T follicular helper cell (primary cell): ENCODE measurements around the gene EBF3.

Source experiments
- DNase-seq: peaks from one replicate; pipeline ENCODE4 v3.0.0-alpha.2; 2020; ENCODE audit warnings: low read depth
- total RNA-seq, 2 experiments: gene quantifications; one replicate each; lab custom pipeline; 2026; lab: John Stamatoyannopoulos, UW

The EBF3 gene
- total RNA-seq: 0 to 0.30 reads per million in 2 experiments

DNA sequence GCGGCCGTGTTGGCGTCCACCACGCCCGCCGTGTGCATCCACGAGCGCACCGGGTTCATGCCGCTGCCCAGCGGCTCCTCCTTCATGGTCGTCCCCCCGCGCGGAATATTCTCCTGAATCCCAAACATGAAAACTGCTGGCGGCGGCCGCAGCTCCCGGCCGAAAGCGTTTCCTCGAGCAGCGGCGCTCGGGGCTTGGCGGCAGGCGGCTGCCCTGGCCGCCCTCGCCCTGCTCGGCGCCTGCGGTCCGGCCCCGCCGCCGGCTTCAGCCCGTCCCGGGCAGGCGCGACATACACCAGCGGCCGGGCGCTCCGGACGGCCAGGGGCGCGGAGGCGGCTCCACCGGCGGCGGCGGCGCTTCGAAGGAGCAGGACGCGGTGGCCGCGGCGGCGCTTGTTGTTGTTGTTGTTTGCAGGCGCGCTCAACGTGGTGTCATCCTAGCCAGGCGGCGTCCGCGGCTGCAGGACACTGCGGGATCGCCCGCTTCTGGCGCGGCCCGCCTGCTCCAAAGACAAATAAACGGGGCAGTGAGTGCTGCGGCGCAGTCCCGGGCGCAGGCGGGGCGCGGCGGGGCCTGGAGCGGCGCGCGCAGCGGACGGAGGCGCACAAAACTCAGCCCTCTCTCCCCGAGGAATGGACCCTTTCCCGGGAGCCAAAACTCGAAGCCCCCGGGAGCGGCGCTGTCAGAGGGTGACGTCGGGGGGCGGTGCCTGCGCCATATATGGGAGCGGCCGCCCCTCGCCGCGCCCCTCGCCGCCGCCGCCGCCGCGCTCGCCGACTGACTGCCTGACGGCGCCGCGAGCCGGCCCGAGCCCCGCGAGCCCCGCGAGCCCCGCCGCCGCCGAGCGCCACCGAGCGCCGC lies at the start of gene EBF3:
TSS of gene EBF3 (minus strand) at position 634 of the 861 bp plus-strand sequence. CDS start at position 128, 506 bp downstream.
- DNase-seq: peak; percentile 23

GRCh38 chr10:130013335-130014262 lies 49.5 kb upstream of the EBF3 start:
- DNase-seq: no peak

DNA sequence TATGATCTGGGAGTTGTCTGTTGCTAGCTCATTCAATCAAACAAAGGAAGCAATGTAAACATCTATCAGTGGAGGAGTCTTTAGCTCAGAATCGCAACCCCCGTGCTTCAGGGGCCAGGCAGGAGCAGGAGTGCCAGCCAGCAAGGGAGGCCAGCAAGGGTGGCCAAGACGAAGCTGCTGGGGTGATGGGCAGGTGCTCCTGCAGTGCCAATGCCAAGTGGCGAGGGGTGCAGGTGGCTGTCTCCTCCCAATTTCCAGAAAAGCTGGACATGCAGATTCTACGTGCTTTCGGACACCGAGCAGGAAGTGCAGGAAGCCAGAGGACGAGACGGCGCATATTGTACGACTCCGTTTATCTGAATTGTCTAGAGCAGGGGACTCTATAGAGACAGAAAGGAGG lies 48.1 kb upstream of the EBF3 start:
- no peak for DNase-seq

- no peak for DNase-seq
Measured at GRCh38 chr10:130010653-130011052, 46.6 kb upstream of the EBF3 start.

GRCh38 chr10:130009228-130009627 lies 45.2 kb upstream of the EBF3 start:
- no peak for DNase-seq

- DNase-seq: no peak
Measured at GRCh38 chr10:130003787-130004613, 39.9 kb upstream of the EBF3 start.

GRCh38 chr10:130003166-130003565 lies 39.1 kb upstream of the EBF3 start:
- no peak for DNase-seq

DNA sequence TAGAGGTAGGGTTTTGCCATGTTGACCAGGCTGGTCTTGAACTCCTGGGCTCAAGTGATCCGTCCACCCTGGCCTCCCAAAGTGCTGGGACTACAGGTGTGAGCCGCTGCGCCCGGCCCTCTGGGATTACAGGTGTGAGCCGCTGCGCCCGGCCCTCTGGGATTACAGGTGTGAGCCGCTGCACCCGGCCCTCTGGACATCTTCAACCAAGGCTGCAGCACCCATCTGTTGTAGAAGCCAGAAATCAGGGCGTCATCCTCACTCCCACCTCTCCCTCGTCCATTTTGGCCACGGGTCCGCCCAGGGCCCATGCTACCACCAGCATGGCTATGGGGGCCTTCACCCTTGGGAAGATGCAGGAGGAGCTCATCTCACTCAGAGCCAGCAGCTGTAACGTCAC lies 38.5 kb upstream of the EBF3 start:
- DNase-seq: no peak

DNA sequence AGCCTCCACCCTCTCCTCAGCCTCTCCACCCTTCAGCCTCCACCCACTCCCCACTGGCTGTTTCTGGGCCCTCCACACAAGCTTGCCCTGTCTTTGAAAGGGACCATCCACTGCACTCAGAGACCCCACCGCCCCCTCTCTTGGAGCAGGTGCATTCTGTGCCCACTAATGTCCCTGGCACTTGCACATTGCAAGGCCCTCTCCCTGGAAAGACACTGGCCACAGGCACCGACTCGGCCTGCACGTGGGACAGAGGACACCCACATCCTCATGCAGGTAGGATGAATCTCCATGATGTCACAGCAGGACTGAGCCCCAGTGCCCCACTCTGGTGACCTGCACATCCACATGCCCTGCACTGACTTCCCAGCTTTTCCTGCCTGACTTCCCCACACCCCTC lies 36.8 kb upstream of the EBF3 start:
- DNase-seq: no peak

GRCh38 chr10:129999140-129999539 lies 35.1 kb upstream of the EBF3 start:
- no peak for DNase-seq

- no peak for DNase-seq
Measured at GRCh38 chr10:129993621-129994020, 29.5 kb upstream of the EBF3 start.

GRCh38 chr10:129992356-129992755 lies 28.3 kb upstream of the EBF3 start:
- no peak for DNase-seq

DNA sequence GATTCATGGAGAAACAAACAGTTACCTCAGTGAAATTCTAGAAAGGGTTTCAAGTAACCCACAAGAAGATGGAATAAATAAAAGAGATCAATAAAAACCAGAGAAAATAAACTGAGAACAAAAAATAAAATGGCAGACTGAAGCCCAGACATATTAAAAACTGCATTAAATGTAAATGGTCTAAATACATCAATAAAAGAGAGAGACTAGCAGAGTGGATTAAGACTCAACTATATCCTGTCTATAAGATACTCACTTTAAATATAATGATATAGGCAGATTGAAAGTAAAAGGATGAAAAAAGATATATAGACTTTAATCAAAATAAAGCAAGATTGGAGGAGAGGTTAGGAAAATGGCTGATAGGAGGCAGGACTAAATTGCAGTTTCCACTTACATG lies 18.8 kb upstream of the EBF3 start:
- no peak for DNase-seq

DNA sequence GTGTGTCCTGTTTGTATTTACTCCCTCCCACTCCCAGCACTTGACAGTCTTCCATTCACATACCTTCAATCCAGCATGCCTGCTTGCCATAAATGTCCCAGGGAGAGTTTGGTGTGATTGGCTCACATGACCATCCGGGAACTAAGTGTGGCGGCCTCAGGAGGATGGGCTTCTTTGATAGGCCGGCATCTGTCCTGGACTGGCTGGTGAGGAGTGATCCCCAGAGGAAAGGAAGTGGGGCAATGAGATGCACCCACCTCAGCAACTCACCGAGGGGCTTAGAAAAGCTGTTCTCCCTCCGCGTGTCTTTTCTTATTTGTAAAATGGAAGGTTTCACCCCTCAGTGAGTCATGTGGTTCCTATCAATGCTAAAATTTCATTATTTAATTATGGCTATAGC lies 14.9 kb upstream of the EBF3 start:
- no peak for DNase-seq

GRCh38 chr10:129978322-129978721 lies 14.2 kb upstream of the EBF3 start:
- DNase-seq: no peak

GRCh38 chr10:129977794-129978193 lies 13.7 kb upstream of the EBF3 start:
- no peak for DNase-seq

GRCh38 chr10:129973674-129974059 lies 9.6 kb upstream of the EBF3 start:
- DNase-seq: no peak

GRCh38 chr10:129972966-129973673 lies 9.0 kb upstream of the EBF3 start:
- DNase-seq: no peak

GRCh38 chr10:129972145-129972965 lies 8.3 kb upstream of the EBF3 start:
- no peak for DNase-seq

DNA sequence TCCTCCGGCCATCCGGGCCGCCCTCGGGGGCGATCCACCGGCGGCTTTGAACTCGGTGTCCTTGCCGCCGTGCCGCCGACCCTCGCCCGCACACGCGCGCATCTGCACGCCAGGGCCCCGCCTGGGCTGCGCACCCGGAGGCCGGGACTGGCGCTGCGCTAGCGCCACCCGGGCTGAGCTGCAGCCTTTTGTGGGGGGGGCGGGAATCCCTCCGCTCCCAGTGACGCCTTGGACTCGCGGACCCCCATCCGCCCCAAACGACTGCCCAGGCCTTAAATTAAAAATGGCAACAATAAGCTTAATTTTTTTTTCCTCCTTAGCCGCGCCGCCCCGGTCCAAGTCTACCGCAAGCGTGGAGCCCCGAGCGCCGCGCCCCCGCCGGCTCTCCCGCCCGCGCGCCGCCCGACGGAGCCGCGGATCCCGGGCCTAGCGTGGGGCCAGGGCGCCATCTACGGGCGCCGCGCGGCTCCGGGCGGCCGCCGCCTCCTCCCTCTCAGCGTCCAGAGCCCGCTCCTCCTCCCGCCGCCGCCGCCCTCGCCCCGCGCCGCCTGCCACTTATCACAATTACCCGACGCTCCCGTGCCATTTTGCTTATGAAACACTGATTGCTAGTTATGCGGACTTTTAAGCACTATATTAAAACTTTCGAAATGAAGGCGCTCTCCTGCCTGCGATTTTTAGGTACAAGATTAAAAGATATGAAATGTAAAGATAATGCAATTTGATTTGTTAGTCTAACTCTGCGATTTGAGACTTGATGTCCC lies 7.5 kb upstream of the EBF3 start:
- DNase-seq: no peak
